Measurements from ENCODE around the gene P4HB. TPM values are rescaled to one million over a fixed set of nuclear protein-coding genes. Genes with fewer than 3 reads are reported as not detected.

P4HB gene
- polyA plus RNA-seq, 1 donor from 2014 or later = 177 TPM

GRCh38 chr17:81867170-81867990 lies 7.0 kb upstream of the P4HB start:
- Mint-ChIP-seq H3K9me3 (no peaks in the 10 kb centered on the region), H3K27me3 (no peaks in the 10 kb centered on the region), H3K27ac (peak overlapping the region; percentile 63 to 99 (median 91)), H3K36me3 (peaks cover 4% of the 10 kb centered on the region), H3K4me1 (peaks cover 12 to 20% (median 19%) of the 10 kb centered on the region in 3 donors), H3K4me3 (peak overlapping the region in 2 of 4 donors; percentile 27 to 73)

DNA sequence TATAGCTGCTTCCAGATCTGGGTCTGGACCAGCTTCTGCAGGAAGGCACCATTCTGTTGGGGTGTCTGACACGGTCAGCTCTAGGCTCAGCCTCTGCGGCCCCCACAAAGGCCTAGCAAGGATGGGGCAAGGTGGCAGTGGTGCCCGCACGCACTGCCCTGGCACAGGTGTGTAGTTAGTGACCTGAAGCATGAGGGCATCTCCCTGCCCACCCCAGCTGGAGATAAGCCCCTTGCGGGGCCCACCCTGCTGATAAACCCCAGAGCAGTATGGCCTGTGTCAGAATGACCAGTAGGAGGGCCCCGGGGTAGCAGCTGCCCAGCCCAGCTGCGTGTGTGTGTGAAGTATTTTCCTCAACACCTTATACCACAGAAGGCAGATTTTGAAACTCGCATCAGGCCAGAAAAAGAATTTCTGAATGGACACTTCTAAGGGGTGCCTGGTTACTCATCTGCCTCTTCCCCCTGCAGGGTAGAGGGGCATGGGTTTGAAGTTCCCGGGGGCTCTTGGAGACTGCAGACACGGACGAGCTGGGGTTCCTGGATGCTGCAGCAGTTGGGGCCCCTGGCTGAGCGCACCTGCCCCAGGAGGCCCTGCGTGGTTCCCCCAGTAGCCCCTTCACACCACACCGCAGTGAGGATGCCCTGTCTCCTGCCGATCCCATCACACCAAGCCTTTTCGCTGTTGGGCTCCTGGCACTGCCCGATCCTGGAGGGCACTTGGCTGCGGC lies 6.3 kb upstream of the P4HB start:
- Mint-ChIP-seq H3K4me1 (peaks cover 10 to 20% (median 14%) of the 10 kb centered on the region in 3 donors), H3K36me3 (peaks cover 4% of the 10 kb centered on the region), H3K9me3 (no peaks in the 10 kb centered on the region), H3K27ac (peak overlapping the region; percentile 46 to 99 (median 86)), H3K27me3 (no peaks in the 10 kb centered on the region), H3K4me3 (peak overlapping the region in 1 of 4 donors; percentile 73)

GRCh38 chr17:81865733-81866439 lies 5.6 kb upstream of the P4HB start:
- Mint-ChIP-seq H3K4me3 (peak overlapping the region in 1 of 4 donors; percentile 73), H3K27me3 (no peaks in the 10 kb centered on the region), H3K9me3 (no peaks in the 10 kb centered on the region), H3K4me1 (peaks cover 14 to 20% (median 14%) of the 10 kb centered on the region in 3 donors), H3K27ac (peak overlapping the region; percentile 86 to 99 (median 88)), H3K36me3 (peaks cover 4% of the 10 kb centered on the region)

DNA sequence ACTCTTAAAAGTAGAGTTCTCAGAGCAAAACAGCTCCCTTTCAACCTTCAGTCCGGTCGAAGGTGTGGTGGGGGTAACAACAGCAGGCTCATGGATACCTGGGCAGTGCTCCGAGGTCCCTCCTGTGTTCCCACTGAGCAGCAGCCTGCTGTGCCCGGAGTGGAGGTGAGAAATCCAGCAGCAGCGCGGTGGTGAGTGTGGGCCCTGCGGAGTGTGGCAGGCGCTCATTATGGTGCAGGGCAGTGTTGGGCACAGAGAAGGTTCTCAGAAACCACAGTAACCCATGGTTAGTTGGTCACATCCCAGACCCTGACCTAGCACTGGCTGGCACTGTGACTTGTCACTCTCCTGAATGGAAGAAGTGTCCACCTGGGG lies 5.0 kb upstream of the P4HB start:
- peaks cover 3% of the 10 kb centered on the region for H3K27me3 Mint-ChIP-seq

DNA sequence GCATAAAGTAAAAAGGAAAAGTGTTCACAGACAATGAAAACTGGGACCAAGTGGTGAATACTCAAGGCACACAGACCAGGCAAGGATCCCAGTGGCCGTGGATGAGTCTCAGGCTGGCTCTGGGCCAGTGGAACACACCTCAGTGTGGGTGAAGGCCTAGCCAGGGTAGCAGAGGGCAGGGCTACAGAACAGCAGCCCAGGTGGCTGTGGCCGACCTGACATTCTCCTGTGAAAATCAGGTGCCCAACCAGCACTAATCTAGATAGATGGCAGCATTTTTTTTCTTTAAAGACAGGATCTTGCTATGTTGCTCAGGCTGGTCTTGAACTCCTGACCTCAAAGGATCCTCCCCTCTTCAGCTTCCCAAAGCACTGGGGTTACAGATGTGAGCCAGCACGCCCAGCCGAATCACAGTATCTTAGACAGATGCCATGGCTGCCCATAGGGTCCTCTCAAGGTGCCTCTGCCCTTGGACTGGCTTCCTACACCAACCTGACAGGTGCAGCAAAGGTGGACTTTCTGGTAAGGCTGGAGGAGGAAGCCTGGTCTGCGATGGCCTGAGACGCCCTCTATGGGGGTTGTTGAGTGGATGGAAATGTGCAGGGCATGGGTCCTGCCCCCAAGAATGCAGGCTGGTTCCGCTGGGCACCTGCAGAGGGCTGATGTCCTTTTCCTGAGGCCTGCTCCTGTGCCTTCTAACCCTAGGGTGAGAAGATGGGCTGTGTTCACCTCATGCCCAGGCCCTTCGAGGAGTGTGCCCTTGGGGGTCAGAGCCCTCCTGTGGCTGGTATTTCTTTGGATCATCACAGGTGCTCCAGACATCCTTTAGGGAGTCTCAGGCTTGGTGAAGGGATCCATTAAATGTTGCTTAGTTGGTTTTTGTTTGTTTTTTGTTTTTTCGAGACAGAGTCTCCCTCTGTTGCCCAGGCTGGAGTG lies 3.8 kb upstream of the P4HB start:
- Mint-ChIP-seq H3K4me1 (peaks cover 14 to 23% (median 15%) of the 10 kb centered on the region in 3 donors), H3K27me3 (peaks cover 3% of the 10 kb centered on the region), H3K4me3 (peak overlapping the region in 2 of 4 donors; percentile 48 to 73), H3K27ac (peak overlapping the region in 2 of 3 donors; percentile 50 to 99), H3K36me3 (peaks cover 2% of the 10 kb centered on the region), H3K9me3 (no peaks in the 10 kb centered on the region)

More for the DNA sequence above, 5.0 kb upstream of the P4HB start:
- Mint-ChIP-seq H3K27ac (peak overlapping the region; percentile 86 to 99 (median 88)), H3K36me3 (peaks cover 4% of the 10 kb centered on the region), H3K4me1 (peaks cover 14 to 20% (median 17%) of the 10 kb centered on the region in 3 donors), H3K9me3 (no peaks in the 10 kb centered on the region), H3K4me3 (peak overlapping the region in 1 of 4 donors; percentile 73)

- H3K4me3 Mint-ChIP-seq = peak overlapping the region in 2 of 4 donors; percentile 26 to 73
- peak overlapping the region; percentile 9 to 99 (median 87) for H3K27ac Mint-ChIP-seq
- no peaks in the 10 kb centered on the region for H3K9me3 Mint-ChIP-seq
- peaks cover 3% of the 10 kb centered on the region for H3K27me3 Mint-ChIP-seq
- H3K4me1 Mint-ChIP-seq = peaks cover 14 to 23% (median 15%) of the 10 kb centered on the region in 3 donors
- H3K36me3 Mint-ChIP-seq = peaks cover 2% of the 10 kb centered on the region
Observed at GRCh38 chr17:81863123-81863675, 2.9 kb upstream of the P4HB start.

DNA sequence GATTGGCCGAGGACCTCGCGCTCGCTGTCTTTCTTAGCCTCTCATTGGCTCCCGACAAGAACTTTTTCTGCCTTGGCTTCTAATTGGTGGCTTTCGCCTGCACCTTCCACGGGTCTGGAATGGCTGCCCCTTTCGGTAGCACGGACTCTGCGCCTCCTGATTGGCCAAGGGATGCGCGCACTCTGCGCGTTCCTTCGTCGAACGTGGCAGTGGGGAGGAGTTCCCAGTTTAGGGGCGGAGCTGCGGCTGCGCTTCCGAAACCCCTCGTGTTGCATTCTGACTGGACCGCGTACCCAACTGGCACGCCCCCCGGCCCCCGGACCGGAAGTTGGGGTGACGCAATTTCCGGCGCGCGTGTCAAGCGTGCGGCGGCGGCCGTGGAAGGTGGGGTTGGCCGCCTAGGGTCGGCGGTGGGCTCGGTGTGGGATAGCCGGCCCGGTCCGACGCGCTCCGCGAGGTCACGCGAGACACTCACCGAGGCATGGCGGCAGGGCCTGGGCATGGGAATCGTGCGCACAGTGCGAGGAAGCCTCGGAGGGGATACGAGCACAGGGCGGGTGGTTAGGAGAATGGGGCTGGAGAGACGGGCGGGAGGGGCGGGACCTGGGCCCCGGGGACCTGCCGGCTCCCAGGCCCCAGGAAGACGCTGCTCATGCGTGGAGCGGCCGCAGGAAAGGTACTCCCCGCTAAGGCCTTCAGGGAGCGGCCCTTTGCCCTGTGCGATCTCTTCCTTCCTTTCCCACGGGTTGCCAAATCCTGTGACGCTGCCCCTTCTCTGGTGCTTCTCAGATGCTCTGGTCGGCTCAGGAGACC lies 627 bp upstream of the P4HB start:
- no peaks in the 10 kb centered on the region for H3K9me3 Mint-ChIP-seq
- peaks cover 2% of the 10 kb centered on the region for H3K36me3 Mint-ChIP-seq
- H3K27me3 Mint-ChIP-seq = peaks cover 3% of the 10 kb centered on the region

GRCh38 chr17:81858967-81859905 lies 1.1 kb downstream of the P4HB start:
- H3K27ac Mint-ChIP-seq = peak overlapping the region; percentile 27 to 95 (median 83)
- peaks cover 8 to 19% (median 15%) of the 10 kb centered on the region in 3 donors for H3K4me1 Mint-ChIP-seq
- peak overlapping the region; percentile 80 to 97 (median 93) for H3K4me3 Mint-ChIP-seq

More for the DNA sequence above, 627 bp upstream of the P4HB start:
- Mint-ChIP-seq H3K4me1 (peaks cover 10 to 21% (median 15%) of the 10 kb centered on the region in 3 donors), H3K4me3 (peak overlapping the region; percentile 89 to 96 (median 91)), H3K27ac (peak overlapping the region; percentile 95 to 99 (median 98))

DNA sequence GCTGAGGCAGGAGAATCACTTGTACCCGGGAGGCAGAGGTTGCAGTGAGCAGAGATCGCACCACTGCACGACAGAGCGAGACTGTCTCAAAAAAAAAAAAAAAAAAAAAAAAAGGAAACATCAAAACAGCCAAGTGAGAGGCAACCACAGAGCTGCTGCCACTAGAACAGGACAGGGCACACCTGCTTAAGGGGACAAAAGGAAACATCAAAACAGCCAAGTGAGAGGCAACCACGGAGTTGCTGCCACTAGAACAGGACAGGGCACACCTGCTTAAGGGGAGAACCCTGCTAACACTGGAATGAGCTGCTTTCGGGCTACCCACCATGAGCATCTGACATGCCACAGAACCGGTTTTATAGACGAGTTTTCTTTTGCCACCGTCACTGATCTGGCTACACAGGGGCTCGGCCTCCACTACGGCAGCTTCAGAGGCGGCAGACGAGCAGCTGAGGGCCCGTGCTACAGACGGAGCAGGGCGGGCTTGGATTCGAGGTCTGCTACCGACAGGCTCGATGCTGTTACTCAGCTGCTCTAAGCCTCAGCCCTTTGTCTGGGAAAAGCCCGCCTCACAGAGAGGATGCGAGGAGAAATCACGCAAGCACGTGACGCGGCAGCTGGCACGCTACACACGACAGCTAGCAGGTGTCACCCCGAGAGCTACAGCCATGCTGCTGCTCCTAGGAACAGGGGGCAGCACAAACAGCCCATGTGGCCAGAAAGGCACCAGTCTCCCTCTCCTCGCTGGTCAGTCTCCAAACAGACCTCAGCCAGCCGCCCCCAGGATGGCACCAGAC lies 2.0 kb downstream of the P4HB start:
- Mint-ChIP-seq H3K4me1 (peaks cover 8 to 16% (median 10%) of the 10 kb centered on the region in 3 donors), H3K9me3 (no peaks in the 10 kb centered on the region), H3K4me3 (peak overlapping the region in 3 of 4 donors; percentile 56 to 97 (median 65)), H3K36me3 (no peaks in the 10 kb centered on the region), H3K27ac (peak overlapping the region in 1 of 3 donors; percentile 19), H3K27me3 (peaks cover 3% of the 10 kb centered on the region)

More at GRCh38 chr17:81858967-81859905, 1.1 kb downstream of the P4HB start:
- H3K9me3 Mint-ChIP-seq = no peaks in the 10 kb centered on the region
- H3K27me3 Mint-ChIP-seq = peaks cover 3% of the 10 kb centered on the region
- H3K36me3 Mint-ChIP-seq = peaks cover 2% of the 10 kb centered on the region

DNA sequence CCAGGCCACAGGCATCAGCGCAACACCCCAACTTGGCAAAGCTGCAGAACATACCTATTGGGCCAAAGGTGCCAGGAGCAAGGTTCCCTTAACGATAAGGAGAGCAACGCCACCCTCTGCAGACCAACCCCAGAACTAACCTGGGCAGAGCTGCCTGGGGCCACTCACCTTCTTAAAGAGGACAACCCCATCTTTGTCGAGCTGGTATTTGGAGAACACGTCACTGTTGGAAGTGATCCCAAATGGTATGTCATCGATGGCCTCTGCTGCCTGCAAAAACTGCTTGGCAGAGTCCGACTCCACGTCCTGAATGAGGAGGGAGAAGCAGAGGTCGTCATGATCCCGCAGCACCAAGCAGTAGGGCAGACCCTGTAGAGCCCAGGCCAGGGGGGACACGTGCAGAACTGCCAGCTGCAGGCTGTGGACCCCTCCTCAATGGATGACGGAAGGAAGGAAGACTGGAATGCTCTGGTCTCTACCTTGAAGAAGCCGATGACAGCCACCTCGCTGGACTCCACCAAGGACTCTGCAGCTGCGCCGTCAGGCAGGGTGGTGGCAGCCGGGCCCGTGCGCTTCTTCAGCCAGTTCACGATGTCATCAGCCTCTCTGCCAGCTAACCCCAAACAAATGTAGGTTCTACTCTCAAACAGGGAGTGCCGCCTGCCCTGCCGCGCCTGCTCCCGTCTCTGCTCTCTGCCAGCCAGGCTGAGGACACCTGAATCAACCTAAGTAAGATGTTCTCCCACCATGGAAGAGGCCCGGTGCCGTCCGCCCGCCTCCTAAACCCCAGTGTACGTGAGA lies 5.2 kb downstream of the P4HB start:
- H3K9me3 Mint-ChIP-seq = no peaks in the 10 kb centered on the region
- no peaks in the 10 kb centered on the region for H3K27me3 Mint-ChIP-seq
- peak overlapping the region in 1 of 3 donors; percentile 71 for H3K27ac Mint-ChIP-seq
- H3K4me1 Mint-ChIP-seq = peaks cover 4 to 9% (median 5%) of the 10 kb centered on the region in 3 donors
- H3K4me3 Mint-ChIP-seq = no peak overlapping the region
- no peaks in the 10 kb centered on the region for H3K36me3 Mint-ChIP-seq

- Mint-ChIP-seq H3K4me1 (no peaks in the 10 kb centered on the region), H3K27me3 (no peaks in the 10 kb centered on the region), H3K36me3 (no peaks in the 10 kb centered on the region), H3K4me3 (no peak overlapping the region), H3K9me3 (no peaks in the 10 kb centered on the region), H3K27ac (no peak overlapping the region)
Observed at GRCh38 chr17:81852237-81852636, 8.1 kb downstream of the P4HB start.

Data from IgD-negative memory B cell (primary cell).